Testis (tissue), 3 donors: ENCODE results near the gene SSBP2. TPM values are rescaled to one million over a fixed set of nuclear protein-coding genes. Genes with fewer than 3 reads are reported as not detected.

ENCODE experiments used
- DNase-seq: peaks from one replicate; pipeline ENCODE4 v3.0.0-alpha.2; 2019
- H3K27ac ChIP-seq, 2 donors: fragments of 200-600 bp; sonication (generic); one replicate each; pipeline ENCODE4 v1.5.1; 2019
- H3K27me3 ChIP-seq: fragments of 200-600 bp; sonication (generic); one replicate; pipeline ENCODE4 v1.5.1; 2019
- H3K36me3 ChIP-seq: fragments of 200-600 bp; sonication (generic); one replicate; pipeline ENCODE4 v1.5.1; 2017; ENCODE audit warnings: low read depth; ENCODE audit errors: missing control alignments
- H3K4me1 ChIP-seq: fragments of 200-600 bp; sonication (generic); one replicate; pipeline ENCODE4 v1.5.1; 2019
- H3K4me3 ChIP-seq, 2 donors: fragments of 200-600 bp; sonication (generic); one replicate each; pipeline ENCODE4 v1.5.1; 2017 to 2019
- H3K9me3 ChIP-seq: fragments of 200-600 bp; sonication (generic); one replicate; pipeline ENCODE4 v1.5.1; 2017
- CTCF ChIP-seq, 3 experiments: fragments of 450-650 bp in 2 of 3; fragments of 200-600 bp in 1 of 3; sonication (generic) in 1 of 3; IDR thresholded peaks; one replicate each; pipeline ENCODE4 v1.5.1; 2016 to 2019; ENCODE audit warnings: antibody characterized with exemption in 3 of 3, mild to moderate bottlenecking in 2 of 3, moderate library complexity in 1 of 3
- POLR2A ChIP-seq: fragments of 450-650 bp; IDR thresholded peaks from one replicate; pipeline ENCODE4 v1.6.1; 2017; ENCODE audit warnings: antibody characterized with exemption, mild to moderate bottlenecking, moderate library complexity
- WGBS, 2 donors: methylation state at CpG; one replicate each; pipeline ENCODE4 v1.1.5; 2018; 5-methylcytosine and 5-hydroxymethylcytosine counted together
- intact Hi-C: fragments of 100-400 bp; cut with DNase I; formaldehyde crosslinking; loops from one replicate; pipeline ENCODE4 v1.15.1; 2023; ENCODE audit warnings: low total_unique reads
- polyA plus RNA-seq: library from polyadenylated mRNA; stranded (reverse); fragments of 350-450 nt; fragmentation: Illumina TruSeq; extraction: RNeasy Lipid Tissue Mini Kit (QIAGEN cat#74804); gene quantifications from one replicate; pipeline ENCODE4 v1.2.3, GENCODE V29; 2014; ENCODE audit warnings: low read depth, low replicate concordance; ENCODE audit not compliant: insufficient read depth
- total RNA-seq, 2 donors: library from RNA; depleted of rRNA; stranded (reverse); fragments of >200 nt; gene quantifications; one replicate each; pipeline ENCODE4 v1.2.3, GENCODE V29; 2016

SSBP2 gene
- total and polyA plus RNA-seq, 3 donors from 2014 or later: 17.5 to 27.6 (median 22.7) TPM

GRCh38 chr5:81537905-81538547, 212.9 kb downstream of the SSBP2 start:
- intact Hi-C loops: no loop called here
- H3K36me3 ChIP-seq: no peaks in the 10 kb centered on the region
- 71 to 82% methylated on average over 4 of the region's 4 CpGs for WGBS, 2 donors

GRCh38 chr5:81534441-81534840, 216.5 kb downstream of the SSBP2 start:
- Histone ChIP-seq H3K9me3 (no peaks in the 10 kb centered on the region), H3K27me3 (no peaks in the 10 kb centered on the region), H3K27ac (no peak overlapping the region), H3K4me1 (no peaks in the 10 kb centered on the region), H3K4me3 (no peak overlapping the region), H3K36me3 (no peaks in the 10 kb centered on the region)
- WGBS, 2 donors: 75 to 79% methylated on average over 1 of the region's 1 CpG
- intact Hi-C loops: no loop called here
- DNase-seq: no peak
- TF ChIP-seq CTCF (IDR thresholded peaks at IDR 0.05) (no peak), POLR2A (no peak)

More at GRCh38 chr5:81537905-81538547, 212.9 kb downstream of the SSBP2 start:
- TF ChIP-seq CTCF (IDR thresholded peaks at IDR 0.05) (no peak), POLR2A (no peak)
- H3K4me1 ChIP-seq: no peaks in the 10 kb centered on the region
- no peak overlapping the region for H3K4me3 ChIP-seq
- DNase-seq: no peak
- no peaks in the 10 kb centered on the region for H3K27me3 ChIP-seq
- no peaks in the 10 kb centered on the region for H3K9me3 ChIP-seq
- no peak overlapping the region for H3K27ac ChIP-seq

GRCh38 chr5:81533629-81534405, 217.1 kb downstream of the SSBP2 start:
- Histone ChIP-seq H3K27me3 (no peaks in the 10 kb centered on the region), H3K4me1 (no peaks in the 10 kb centered on the region), H3K36me3 (no peaks in the 10 kb centered on the region), H3K27ac (no peak overlapping the region), H3K9me3 (no peaks in the 10 kb centered on the region), H3K4me3 (no peak overlapping the region)
- no peak for DNase-seq
- TF ChIP-seq POLR2A (no peak), CTCF (IDR thresholded peaks at IDR 0.05) (no peak)
- intact Hi-C loops: no loop called here
- 78 to 82% methylated on average over 2 of the region's 2 CpGs for WGBS, 2 donors

DNA sequence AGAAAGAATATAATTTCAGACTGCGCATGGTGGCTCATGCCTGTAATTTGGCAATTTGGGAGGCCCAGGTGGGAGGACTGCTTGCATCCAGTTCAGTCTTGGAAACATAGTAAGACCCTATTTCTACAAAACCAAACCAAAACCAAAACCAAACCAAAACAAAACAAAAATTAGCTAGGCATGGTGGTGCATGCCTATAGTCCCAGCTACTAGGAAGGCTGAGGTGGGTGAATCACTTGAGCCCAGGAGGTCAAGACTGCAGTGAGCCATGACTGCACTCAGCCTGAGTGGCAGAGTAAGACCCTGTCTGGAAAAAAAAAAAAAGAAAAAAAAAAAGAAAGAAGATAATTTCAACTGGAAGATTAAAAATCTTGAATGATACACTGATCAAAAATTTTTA, 220.0 kb downstream of the SSBP2 start:
- TF ChIP-seq CTCF (IDR thresholded peaks at IDR 0.05) (no peak), POLR2A (no peak)
- intact Hi-C loops: no loop called here
- 94 to 100% methylated on average over 1 of the region's 1 CpG for WGBS, 2 donors
- no peaks in the 10 kb centered on the region for H3K36me3 ChIP-seq
- no peaks in the 10 kb centered on the region for H3K9me3 ChIP-seq
- H3K27me3 ChIP-seq: no peaks in the 10 kb centered on the region
- no peak for DNase-seq
- H3K4me3 ChIP-seq: no peak overlapping the region
- H3K4me1 ChIP-seq: no peaks in the 10 kb centered on the region
- no peak overlapping the region for H3K27ac ChIP-seq
